ENCODE data around the gene FKBP1A.

FKBP1A gene

DNA sequence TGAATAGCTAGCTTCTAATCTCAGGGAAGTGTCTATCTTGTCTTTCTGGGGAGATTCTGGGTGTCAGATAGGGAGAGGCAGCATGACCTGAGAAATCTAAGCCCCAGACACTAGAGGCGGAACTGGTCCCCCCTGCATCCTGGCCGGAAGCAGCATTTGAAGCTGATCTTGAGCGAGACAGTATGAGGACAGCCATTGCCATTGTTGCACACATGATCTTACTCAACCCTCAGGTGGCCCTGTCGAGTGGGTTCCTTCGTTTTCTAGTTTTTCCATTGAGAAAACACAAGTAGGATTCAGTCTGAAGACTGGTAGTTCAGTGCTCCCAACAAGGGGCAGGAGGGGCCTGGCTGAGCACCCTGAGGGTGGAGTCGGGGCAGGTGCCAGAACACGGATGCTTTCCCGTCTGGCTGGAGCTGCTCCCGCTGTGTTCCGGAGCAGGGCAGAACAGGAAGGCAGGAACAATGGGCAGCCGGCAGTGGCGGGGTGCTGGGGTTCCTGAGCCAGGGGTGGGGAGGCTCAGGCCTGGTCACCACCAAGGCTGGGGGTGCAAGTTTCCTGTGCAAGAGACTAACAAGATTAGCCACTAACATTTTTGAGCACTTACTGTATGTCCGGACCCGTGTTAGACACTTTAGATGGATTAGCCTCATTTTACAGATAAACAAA is 56.0 kb downstream of the FKBP1A start:
- ATAC-seq = no peak
- TF ChIP-seq BACH2 (CRISPR knock-in tag; IDR thresholded peaks at IDR 0.05; ENCODE audit: borderline replicate concordance) (no peak), RARB (CRISPR knock-in tag; IDR thresholded peaks at IDR 0.05) (no peak), ZFP3 (CRISPR knock-in tag; IDR thresholded peaks at IDR 0.05) (no peak), ISL1 (CRISPR knock-in tag; IDR thresholded peaks at IDR 0.05) (no peak), ZC3H10 (CRISPR knock-in tag; IDR thresholded peaks at IDR 0.05) (no peak), ZNF565 (CRISPR knock-in tag; conservative IDR thresholded peaks at IDR 0.05; ENCODE audit: low read depth) (no peak), ZFP30 (CRISPR knock-in tag; IDR thresholded peaks at IDR 0.05) (no peak), ZNF70 (CRISPR knock-in tag; IDR thresholded peaks at IDR 0.05) (no peak), PPARA (CRISPR knock-in tag; IDR thresholded peaks at IDR 0.05; ENCODE audit: borderline replicate concordance) (no peak), GLIS3 (CRISPR knock-in tag; IDR thresholded peaks at IDR 0.05) (no peak), ARNTL (CRISPR knock-in tag; IDR thresholded peaks at IDR 0.05; ENCODE audit: borderline replicate concordance, low read depth) (no peak), CSDC2 (CRISPR knock-in tag; IDR thresholded peaks at IDR 0.05) (no peak), SNAI2 (CRISPR knock-in tag; IDR thresholded peaks at IDR 0.05) (no peak), TCF4 (CRISPR knock-in tag; IDR thresholded peaks at IDR 0.05; ENCODE audit: borderline replicate concordance) (no peak), OSR1 (CRISPR knock-in tag; IDR thresholded peaks at IDR 0.05) (no peak)
- TF ChIP-seq, protein P1, sequence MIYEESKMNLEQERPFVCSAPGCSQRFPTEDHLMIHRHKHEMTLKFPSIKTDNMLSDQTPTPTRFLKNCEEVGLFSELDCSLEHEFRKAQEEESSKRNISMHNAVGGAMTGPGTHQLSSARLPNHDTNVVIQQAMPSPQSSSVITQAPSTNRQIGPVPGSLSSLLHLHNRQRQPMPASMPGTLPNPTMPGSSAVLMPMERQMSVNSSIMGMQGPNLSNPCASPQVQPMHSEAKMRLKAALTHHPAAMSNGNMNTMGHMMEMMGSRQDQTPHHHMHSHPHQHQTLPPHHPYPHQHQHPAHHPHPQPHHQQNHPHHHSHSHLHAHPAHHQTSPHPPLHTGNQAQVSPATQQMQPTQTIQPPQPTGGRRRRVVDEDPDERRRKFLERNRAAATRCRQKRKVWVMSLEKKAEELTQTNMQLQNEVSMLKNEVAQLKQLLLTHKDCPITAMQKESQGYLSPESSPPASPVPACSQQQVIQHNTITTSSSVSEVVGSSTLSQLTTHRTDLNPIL (CRISPR knock-in tag; IDR thresholded peaks at IDR 0.05; ENCODE audit: low read depth) = no peak
- TF ChIP-seq, protein P2, sequence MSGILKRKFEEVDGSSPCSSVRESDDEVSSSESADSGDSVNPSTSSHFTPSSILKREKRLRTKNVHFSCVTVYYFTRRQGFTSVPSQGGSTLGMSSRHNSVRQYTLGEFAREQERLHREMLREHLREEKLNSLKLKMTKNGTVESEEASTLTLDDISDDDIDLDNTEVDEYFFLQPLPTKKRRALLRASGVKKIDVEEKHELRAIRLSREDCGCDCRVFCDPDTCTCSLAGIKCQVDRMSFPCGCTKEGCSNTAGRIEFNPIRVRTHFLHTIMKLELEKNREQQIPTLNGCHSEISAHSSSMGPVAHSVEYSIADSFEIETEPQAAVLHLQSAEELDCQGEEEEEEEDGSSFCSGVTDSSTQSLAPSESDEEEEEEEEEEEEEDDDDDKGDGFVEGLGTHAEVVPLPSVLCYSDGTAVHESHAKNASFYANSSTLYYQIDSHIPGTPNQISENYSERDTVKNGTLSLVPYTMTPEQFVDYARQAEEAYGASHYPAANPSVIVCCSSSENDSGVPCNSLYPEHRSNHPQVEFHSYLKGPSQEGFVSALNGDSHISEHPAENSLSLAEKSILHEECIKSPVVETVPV (CRISPR knock-in tag; IDR thresholded peaks at IDR 0.05) = no peak
- TF ChIP-seq, protein P3, sequence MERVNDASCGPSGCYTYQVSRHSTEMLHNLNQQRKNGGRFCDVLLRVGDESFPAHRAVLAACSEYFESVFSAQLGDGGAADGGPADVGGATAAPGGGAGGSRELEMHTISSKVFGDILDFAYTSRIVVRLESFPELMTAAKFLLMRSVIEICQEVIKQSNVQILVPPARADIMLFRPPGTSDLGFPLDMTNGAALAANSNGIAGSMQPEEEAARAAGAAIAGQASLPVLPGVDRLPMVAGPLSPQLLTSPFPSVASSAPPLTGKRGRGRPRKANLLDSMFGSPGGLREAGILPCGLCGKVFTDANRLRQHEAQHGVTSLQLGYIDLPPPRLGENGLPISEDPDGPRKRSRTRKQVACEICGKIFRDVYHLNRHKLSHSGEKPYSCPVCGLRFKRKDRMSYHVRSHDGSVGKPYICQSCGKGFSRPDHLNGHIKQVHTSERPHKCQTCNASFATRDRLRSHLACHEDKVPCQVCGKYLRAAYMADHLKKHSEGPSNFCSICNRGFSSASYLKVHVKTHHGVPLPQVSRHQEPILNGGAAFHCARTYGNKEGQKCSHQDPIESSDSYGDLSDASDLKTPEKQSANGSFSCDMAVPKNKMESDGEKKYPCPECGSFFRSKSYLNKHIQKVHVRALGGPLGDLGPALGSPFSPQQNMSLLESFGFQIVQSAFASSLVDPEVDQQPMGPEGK (CRISPR knock-in tag; IDR thresholded peaks at IDR 0.05; ENCODE audit: borderline replicate concordance) = no peak
- TF ChIP-seq, protein P4, sequence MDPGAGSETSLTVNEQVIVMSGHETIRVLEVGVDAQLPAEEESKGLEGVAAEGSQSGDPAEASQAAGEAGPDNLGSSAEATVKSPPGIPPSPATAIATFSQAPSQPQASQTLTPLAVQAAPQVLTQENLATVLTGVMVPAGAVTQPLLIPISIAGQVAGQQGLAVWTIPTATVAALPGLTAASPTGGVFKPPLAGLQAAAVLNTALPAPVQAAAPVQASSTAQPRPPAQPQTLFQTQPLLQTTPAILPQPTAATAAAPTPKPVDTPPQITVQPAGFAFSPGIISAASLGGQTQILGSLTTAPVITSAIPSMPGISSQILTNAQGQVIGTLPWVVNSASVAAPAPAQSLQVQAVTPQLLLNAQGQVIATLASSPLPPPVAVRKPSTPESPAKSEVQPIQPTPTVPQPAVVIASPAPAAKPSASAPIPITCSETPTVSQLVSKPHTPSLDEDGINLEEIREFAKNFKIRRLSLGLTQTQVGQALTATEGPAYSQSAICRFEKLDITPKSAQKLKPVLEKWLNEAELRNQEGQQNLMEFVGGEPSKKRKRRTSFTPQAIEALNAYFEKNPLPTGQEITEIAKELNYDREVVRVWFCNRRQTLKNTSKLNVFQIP (CRISPR knock-in tag; IDR thresholded peaks at IDR 0.05; ENCODE audit: borderline replicate concordance, low read depth) = no peak

DNA sequence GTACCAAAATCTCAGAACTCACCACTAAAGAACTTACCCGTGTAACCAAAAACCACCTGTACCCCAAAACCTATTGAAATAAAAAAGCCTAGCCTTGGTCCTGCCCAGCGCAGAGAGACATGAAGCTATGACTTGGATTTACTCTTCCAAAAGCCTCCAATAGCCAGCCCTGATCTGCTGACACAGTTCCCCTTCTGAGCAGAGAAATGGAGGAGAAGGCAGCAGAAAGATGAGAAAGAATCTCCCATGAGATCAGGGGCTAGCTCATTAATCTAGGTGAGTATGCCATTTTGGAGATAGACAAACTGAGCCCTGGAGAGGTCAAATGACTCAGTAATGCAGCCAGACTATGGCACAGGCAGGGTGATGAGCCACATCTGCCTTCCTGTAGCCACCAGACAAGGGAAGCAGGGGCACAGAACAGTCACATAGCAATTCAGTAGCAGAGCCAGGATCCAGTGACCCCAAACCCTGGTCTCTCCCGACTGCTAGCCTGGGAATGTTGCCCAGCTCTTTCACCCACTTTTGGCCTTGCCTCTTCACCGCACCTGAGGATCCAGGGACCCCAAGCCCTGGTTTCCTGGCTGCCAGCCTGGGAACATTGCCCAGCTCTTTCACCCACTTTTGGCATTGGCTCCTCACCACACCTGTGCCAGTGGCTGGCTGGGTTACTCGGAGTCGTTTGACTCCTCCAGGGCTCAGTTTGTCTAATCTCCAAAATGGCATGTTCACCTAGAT is 56.7 kb downstream of the FKBP1A start:
- ATAC-seq = no peak
- TF ChIP-seq, protein P3 (CRISPR knock-in tag; IDR thresholded peaks at IDR 0.05; ENCODE audit: borderline replicate concordance) = no peak
- TF ChIP-seq, protein P1 (CRISPR knock-in tag; IDR thresholded peaks at IDR 0.05; ENCODE audit: low read depth) = no peak
- TF ChIP-seq, protein P4 (CRISPR knock-in tag; IDR thresholded peaks at IDR 0.05; ENCODE audit: borderline replicate concordance, low read depth) = no peak
- no peak for TF ChIP-seq ARNTL (CRISPR knock-in tag; IDR thresholded peaks at IDR 0.05; ENCODE audit: borderline replicate concordance, low read depth)
- TF ChIP-seq PPARA (CRISPR knock-in tag; IDR thresholded peaks at IDR 0.05; ENCODE audit: borderline replicate concordance) = no peak
- TF ChIP-seq BACH2 (CRISPR knock-in tag; IDR thresholded peaks at IDR 0.05; ENCODE audit: borderline replicate concordance) = no peak
- TF ChIP-seq, protein P2 (CRISPR knock-in tag; IDR thresholded peaks at IDR 0.05) = no peak
- TF ChIP-seq, protein P5, sequence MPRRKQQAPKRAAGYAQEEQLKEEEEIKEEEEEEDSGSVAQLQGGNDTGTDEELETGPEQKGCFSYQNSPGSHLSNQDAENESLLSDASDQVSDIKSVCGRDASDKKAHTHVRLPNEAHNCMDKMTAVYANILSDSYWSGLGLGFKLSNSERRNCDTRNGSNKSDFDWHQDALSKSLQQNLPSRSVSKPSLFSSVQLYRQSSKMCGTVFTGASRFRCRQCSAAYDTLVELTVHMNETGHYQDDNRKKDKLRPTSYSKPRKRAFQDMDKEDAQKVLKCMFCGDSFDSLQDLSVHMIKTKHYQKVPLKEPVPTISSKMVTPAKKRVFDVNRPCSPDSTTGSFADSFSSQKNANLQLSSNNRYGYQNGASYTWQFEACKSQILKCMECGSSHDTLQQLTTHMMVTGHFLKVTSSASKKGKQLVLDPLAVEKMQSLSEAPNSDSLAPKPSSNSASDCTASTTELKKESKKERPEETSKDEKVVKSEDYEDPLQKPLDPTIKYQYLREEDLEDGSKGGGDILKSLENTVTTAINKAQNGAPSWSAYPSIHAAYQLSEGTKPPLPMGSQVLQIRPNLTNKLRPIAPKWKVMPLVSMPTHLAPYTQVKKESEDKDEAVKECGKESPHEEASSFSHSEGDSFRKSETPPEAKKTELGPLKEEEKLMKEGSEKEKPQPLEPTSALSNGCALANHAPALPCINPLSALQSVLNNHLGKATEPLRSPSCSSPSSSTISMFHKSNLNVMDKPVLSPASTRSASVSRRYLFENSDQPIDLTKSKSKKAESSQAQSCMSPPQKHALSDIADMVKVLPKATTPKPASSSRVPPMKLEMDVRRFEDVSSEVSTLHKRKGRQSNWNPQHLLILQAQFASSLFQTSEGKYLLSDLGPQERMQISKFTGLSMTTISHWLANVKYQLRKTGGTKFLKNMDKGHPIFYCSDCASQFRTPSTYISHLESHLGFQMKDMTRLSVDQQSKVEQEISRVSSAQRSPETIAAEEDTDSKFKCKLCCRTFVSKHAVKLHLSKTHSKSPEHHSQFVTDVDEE (CRISPR knock-in tag; IDR thresholded peaks at IDR 0.05) = no peak
- TF ChIP-seq TCF4 (CRISPR knock-in tag; IDR thresholded peaks at IDR 0.05; ENCODE audit: borderline replicate concordance) = no peak
- TF ChIP-seq RARB (CRISPR knock-in tag; IDR thresholded peaks at IDR 0.05) = no peak
- TF ChIP-seq CSDC2 (CRISPR knock-in tag; IDR thresholded peaks at IDR 0.05) = no peak
- no peak for TF ChIP-seq ZFP3 (CRISPR knock-in tag; IDR thresholded peaks at IDR 0.05)
